K562 (cell line): ENCODE data around the gene COQ8B. TPM values are rescaled to one million over a fixed set of nuclear protein-coding genes. Genes with fewer than 3 reads are reported as not detected.

Source experiments
- CTBP1 ChIP-seq: fragments of 450-650 bp; IDR thresholded peaks from 2 replicates; pipeline ENCODE4 v1.6.1; 2016; ENCODE audit warnings: borderline replicate concordance
- DPF2 ChIP-seq: fragments of 450-650 bp; IDR thresholded peaks from 2 replicates; pipeline ENCODE4 v1.6.1; 2016
- ELF1 ChIP-seq: fragments of 200-800 bp; sonication (Bioruptor generic); IDR thresholded peaks from 2 replicates; pipeline ENCODE4 v1.6.1; 2016; ENCODE audit warnings: missing genetic modification characterization, missing compliant biosample characterization
- HCFC1 ChIP-seq: IDR thresholded peaks from 2 replicates; pipeline ENCODE4 v1.6.1; 2012; ENCODE audit warnings: low read depth, low read length, improper control_type of control experiment
- MED1 ChIP-seq: sonication (generic); formaldehyde crosslinking; IDR thresholded peaks from 2 replicates; pipeline ENCODE4 v1.8.1; 2023; ENCODE audit warnings: missing genetic modification reagents, borderline replicate concordance
- NFATC3 ChIP-seq: fragments of 450-650 bp; IDR thresholded peaks from 2 replicates; pipeline ENCODE4 v1.6.1; 2017; ENCODE audit warnings: mild to moderate bottlenecking
- POLR2A ChIP-seq: fragments of 450-650 bp; conservative IDR thresholded peaks from 2 replicates; pipeline ENCODE4 v1.6.1; 2016
- RBM22 ChIP-seq: fragments of 200-400 bp; formaldehyde crosslinking; IDR thresholded peaks from 2 replicates; pipeline ENCODE4 v1.6.1; 2018; ENCODE audit warnings: low read length, low read depth; ENCODE audit not compliant: poor library complexity, severe bottlenecking
- RBM25 ChIP-seq: fragments of 200-400 bp; formaldehyde crosslinking; IDR thresholded peaks from 2 replicates; pipeline ENCODE4 v1.6.1; 2018; ENCODE audit warnings: low read length, low read depth, moderate library complexity; ENCODE audit not compliant: severe bottlenecking
- TEAD2 ChIP-seq: fragments of 450-650 bp; IDR thresholded peaks from 2 replicates; pipeline ENCODE4 v1.6.1; 2016; ENCODE audit warnings: missing genetic modification characterization, control low read depth, missing compliant biosample characterization
- TOE1 ChIP-seq, 2 experiments: fragments of 450-650 bp in 1 of 2; sonication (generic) in 1 of 2; formaldehyde crosslinking in 1 of 2; IDR thresholded peaks; 2 replicates each; pipeline versions ENCODE4 v1.7.1 to v1.8.0; 2016 to 2022; ENCODE audit warnings: borderline replicate concordance in 2 of 2, mild to moderate bottlenecking in 2 of 2, antibody characterized with exemption in 1 of 2, inconsistent platforms in 1 of 2, low read depth in 1 of 2, missing genetic modification reagents in 1 of 2, moderate library complexity in 1 of 2
- ZC3H11A ChIP-seq: IDR thresholded peaks from 2 replicates; pipeline ENCODE4 v1.6.1; 2012; ENCODE audit warnings: low read depth, low read length, improper control_type of control experiment
- ZNF253 ChIP-seq: fragments of 250-450 bp; sonication (Bioruptor Pico); conservative IDR thresholded peaks from 2 replicates; pipeline ENCODE4 v1.6.1; 2021; ENCODE audit warnings: mild to moderate bottlenecking
- ZNF274 ChIP-seq: IDR thresholded peaks from 2 replicates; pipeline ENCODE4 v1.6.1; 2011; ENCODE audit warnings: low read depth, mild to moderate bottlenecking, low read length, moderate library complexity, borderline replicate concordance
- ZNF282 ChIP-seq: sonication (generic); formaldehyde crosslinking; IDR thresholded peaks from 2 replicates; pipeline ENCODE4 v1.8.1; 2023; ENCODE audit warnings: missing genetic modification reagents
- ZNF431 ChIP-seq: sonication (generic); formaldehyde crosslinking; IDR thresholded peaks from 2 replicates; pipeline ENCODE4 v1.8.0; 2022; ENCODE audit warnings: mild to moderate bottlenecking, missing genetic modification reagents
- ZNF586 ChIP-seq: fragments of 450-650 bp; formaldehyde crosslinking; conservative IDR thresholded peaks from 2 replicates; pipeline ENCODE4 v1.4.0; 2020; ENCODE audit warnings: mild to moderate bottlenecking, moderate library complexity
- polyA plus RNA-seq, 8 experiments: library from polyadenylated mRNA; depleted of rRNA in 4 of 8; stranded (reverse) in 5 of 8; unstranded in 3 of 8; fragments of >200 nt; fragmentation: Nextera tagmentation in 2 of 8; fragmentation: Illumina TruSeq in 1 of 8; extraction: Ambion mirVana in 2 of 8; extraction: Trizol in 1 of 8; gene quantifications; 2 replicates each; pipeline versions ENCODE4 v1.2.1 to v1.2.3, GENCODE V29; 2011 to 2014; ENCODE audit warnings: inconsistent platforms in 1 of 8, missing spikeins in 1 of 8
- total RNA-seq, 7 experiments: library from RNA; depleted of rRNA in 6 of 7; stranded (reverse); fragments of >200 nt in 6 of 7; fragmentation: Illumina TruSeq in 2 of 7; extraction: Trizol in 2 of 7; gene quantifications; 2 replicates each; pipeline versions ENCODE4 v1.2.1 to v1.2.3, GENCODE V29; 2011 to 2021; ENCODE audit warnings: low replicate concordance in 1 of 7
- TF ChIP-seq, protein P1 (sequence below): sonication (generic); formaldehyde crosslinking; IDR thresholded peaks from 2 replicates; pipeline ENCODE4 v1.8.0; 2022; ENCODE audit warnings: missing genetic modification reagents, mild to moderate bottlenecking, moderate library complexity, borderline replicate concordance
- TF ChIP-seq, protein P2 (sequence below): fragments of 250-450 bp; sonication (Bioruptor Pico); IDR thresholded peaks from 2 replicates; pipeline ENCODE4 v1.8.0; 2022; ENCODE audit warnings: inconsistent platforms, mild to moderate bottlenecking, moderate library complexity, borderline replicate concordance
- TF ChIP-seq, protein P3 (sequence below): fragments of 200-800 bp; sonication (Bioruptor generic); IDR thresholded peaks from 2 replicates; pipeline ENCODE4 v1.6.1; 2016; ENCODE audit warnings: missing genetic modification characterization, missing compliant biosample characterization

The COQ8B gene
- total and polyA plus RNA-seq, 9 of the 15 experiments (the other 6 are each of a cell fraction or from before 2014, with no cell fraction given), result 0.41 to 32.3 (median 12.9) TPM

DNA sequence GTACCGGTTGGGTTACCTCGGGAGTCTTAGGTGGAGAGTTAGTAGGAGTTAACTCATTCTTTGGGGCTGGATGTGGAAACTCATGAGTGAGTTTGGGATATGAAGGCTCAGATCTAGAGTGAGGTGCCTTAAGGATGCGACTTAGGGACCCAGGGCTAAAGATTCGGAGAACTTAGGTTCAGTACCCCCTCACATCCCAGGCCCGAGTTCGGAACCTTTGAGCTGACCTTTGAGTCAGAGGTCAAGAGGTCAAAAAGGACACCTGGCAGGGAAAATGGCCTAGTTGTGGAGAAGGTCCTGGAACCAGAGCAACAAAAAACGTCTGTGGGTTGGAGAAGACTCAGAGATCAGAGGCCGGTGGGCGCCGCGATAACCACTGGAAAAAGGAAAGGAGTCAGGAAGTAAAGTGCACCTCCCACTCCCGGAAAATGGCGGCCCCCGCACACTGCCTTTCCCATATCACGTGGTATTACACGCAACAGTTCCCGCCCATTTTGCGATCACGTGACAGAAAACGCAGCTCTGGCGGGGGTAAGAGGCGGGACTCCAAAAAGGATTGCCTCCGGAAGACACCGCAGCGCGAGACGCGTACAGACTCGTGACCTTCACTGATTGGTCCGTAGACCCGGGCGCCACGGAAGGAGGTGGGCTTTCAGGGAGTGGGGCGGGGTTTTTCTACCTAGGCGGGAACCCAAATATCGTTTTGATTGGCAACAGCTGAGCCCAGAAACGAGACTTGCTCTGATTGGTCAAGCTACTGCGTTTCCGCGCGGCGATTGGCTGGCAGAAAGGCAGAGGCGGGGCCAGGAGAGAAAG, 33.6 kb upstream of the COQ8B start, which contains the start of gene ACTMAP (continued):
- TF ChIP-seq RBM22 (no peak), MED1 (CRISPR knock-in tag) (no peak), ZNF282 (CRISPR knock-in tag) (no peak), TOE1 (IDR thresholded peaks at IDR 0.05; ENCODE audit: borderline replicate concordance) (peak; percentile 100), TOE1 (CRISPR knock-in tag; IDR thresholded peaks at IDR 0.05; ENCODE audit: borderline replicate concordance, low read depth) (no peak), ZNF586 (CRISPR knock-in tag) (no peak), ZNF253 (no peak), CTBP1 (no peak), ZC3H11A (no peak), TEAD2 (tag) (no peak), ZNF274 (no peak), HCFC1 (peak; percentile 70; the same call in 1 of the 2 replicates), DPF2 (peak; percentile 82), ZNF431 (CRISPR knock-in tag) (no peak), RBM25 (peak; percentile 90), POLR2A (peak; percentile 73), ELF1 (tag) (peak; percentile 85), NFATC3 (peak; percentile 82)
- TF ChIP-seq, protein P1, sequence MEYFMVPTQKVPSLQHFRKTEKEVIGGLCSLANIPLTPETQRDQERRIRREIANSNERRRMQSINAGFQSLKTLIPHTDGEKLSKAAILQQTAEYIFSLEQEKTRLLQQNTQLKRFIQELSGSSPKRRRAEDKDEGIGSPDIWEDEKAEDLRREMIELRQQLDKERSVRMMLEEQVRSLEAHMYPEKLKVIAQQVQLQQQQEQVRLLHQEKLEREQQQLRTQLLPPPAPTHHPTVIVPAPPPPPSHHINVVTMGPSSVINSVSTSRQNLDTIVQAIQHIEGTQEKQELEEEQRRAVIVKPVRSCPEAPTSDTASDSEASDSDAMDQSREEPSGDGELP, result peak; percentile 98
- TF ChIP-seq, protein P2, sequence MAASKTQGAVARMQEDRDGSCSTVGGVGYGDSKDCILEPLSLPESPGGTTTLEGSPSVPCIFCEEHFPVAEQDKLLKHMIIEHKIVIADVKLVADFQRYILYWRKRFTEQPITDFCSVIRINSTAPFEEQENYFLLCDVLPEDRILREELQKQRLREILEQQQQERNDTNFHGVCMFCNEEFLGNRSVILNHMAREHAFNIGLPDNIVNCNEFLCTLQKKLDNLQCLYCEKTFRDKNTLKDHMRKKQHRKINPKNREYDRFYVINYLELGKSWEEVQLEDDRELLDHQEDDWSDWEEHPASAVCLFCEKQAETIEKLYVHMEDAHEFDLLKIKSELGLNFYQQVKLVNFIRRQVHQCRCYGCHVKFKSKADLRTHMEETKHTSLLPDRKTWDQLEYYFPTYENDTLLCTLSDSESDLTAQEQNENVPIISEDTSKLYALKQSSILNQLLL (CRISPR knock-in tag), result no peak
- TF ChIP-seq, protein P3, sequence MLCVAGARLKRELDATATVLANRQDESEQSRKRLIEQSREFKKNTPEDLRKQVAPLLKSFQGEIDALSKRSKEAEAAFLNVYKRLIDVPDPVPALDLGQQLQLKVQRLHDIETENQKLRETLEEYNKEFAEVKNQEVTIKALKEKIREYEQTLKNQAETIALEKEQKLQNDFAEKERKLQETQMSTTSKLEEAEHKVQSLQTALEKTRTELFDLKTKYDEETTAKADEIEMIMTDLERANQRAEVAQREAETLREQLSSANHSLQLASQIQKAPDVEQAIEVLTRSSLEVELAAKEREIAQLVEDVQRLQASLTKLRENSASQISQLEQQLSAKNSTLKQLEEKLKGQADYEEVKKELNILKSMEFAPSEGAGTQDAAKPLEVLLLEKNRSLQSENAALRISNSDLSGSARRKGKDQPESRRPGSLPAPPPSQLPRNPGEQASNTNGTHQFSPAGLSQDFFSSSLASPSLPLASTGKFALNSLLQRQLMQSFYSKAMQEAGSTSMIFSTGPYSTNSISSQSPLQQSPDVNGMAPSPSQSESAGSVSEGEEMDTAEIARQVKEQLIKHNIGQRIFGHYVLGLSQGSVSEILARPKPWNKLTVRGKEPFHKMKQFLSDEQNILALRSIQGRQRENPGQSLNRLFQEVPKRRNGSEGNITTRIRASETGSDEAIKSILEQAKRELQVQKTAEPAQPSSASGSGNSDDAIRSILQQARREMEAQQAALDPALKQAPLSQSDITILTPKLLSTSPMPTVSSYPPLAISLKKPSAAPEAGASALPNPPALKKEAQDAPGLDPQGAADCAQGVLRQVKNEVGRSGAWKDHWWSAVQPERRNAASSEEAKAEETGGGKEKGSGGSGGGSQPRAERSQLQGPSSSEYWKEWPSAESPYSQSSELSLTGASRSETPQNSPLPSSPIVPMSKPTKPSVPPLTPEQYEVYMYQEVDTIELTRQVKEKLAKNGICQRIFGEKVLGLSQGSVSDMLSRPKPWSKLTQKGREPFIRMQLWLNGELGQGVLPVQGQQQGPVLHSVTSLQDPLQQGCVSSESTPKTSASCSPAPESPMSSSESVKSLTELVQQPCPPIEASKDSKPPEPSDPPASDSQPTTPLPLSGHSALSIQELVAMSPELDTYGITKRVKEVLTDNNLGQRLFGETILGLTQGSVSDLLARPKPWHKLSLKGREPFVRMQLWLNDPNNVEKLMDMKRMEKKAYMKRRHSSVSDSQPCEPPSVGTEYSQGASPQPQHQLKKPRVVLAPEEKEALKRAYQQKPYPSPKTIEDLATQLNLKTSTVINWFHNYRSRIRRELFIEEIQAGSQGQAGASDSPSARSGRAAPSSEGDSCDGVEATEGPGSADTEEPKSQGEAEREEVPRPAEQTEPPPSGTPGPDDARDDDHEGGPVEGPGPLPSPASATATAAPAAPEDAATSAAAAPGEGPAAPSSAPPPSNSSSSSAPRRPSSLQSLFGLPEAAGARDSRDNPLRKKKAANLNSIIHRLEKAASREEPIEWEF (CRISPR knock-in tag), result no peak; the same call in 1 of the 2 replicates
